ENCODE results near the gene MPLKIP. TPM values are rescaled to one million over a fixed set of nuclear protein-coding genes. Genes with fewer than 3 reads are reported as not detected.

MPLKIP gene
- polyA plus RNA-seq, 2 of the 4 experiments (the other 2 are of a cell fraction) = 32.2 to 46.0 TPM

- no peak for TF ChIP-seq JUNB (IDR thresholded peaks at IDR 0.05)
- TF ChIP-seq ZNF302 (CRISPR knock-in tag; IDR thresholded peaks at IDR 0.05) = no peak
- TF ChIP-seq POLR2AphosphoS2 (conservative IDR thresholded peaks at IDR 0.05; ENCODE audit: low read length) = no peak
- no peak for TF ChIP-seq FOSL2 (IDR thresholded peaks at IDR 0.05)
- no peak for TF ChIP-seq FOSL2 (CRISPR knock-in tag; IDR thresholded peaks at IDR 0.05)
- TF ChIP-seq CHD4 (IDR thresholded peaks at IDR 0.05; ENCODE audit: borderline replicate concordance) = no peak
These were observed 28.1 kb upstream of the MPLKIP start (continued) for GRCh38 chr7:40162516-40162915.

DNA sequence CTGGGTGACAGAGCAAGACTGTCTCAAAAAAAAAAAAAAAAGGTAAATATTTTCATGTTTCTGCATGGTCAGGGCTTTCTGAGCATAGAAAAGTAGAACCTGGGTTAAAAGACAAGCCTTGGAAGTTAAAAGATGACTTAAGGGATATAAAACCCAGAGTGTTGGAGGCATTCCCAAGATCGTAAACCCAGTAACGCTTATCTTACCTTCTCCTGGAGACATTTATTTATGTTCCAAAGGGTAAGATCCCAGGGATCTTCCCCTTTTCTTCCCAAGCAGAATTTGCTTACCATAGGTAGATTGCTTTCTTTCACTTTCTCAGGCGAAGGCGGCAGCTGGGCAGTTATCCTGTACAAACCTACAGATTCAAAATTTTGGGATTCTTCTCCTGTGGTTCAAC is 22.6 kb upstream of the MPLKIP start:
- H3K9me3 ChIP-seq = no peaks in the 10 kb centered on the region
- no peak for DNase-seq (ENCODE audit: low read depth in 1 of 2, low spot score in 1 of 2)
- TF ChIP-seq CEBPB (IDR thresholded peaks at IDR 0.05) = no peak
- no peak for TF ChIP-seq JUNB (IDR thresholded peaks at IDR 0.05)
- TF ChIP-seq FOXS1 (CRISPR knock-in tag; IDR thresholded peaks at IDR 0.05) = no peak
- no peak for TF ChIP-seq HEYL (CRISPR knock-in tag; IDR thresholded peaks at IDR 0.05)
- TF ChIP-seq, protein P1, sequence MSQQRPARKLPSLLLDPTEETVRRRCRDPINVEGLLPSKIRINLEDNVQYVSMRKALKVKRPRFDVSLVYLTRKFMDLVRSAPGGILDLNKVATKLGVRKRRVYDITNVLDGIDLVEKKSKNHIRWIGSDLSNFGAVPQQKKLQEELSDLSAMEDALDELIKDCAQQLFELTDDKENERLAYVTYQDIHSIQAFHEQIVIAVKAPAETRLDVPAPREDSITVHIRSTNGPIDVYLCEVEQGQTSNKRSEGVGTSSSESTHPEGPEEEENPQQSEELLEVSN (IDR thresholded peaks at IDR 0.05; ENCODE audit: borderline replicate concordance, low read depth) = no peak
- no peak for TF ChIP-seq POLR2AphosphoS2 (conservative IDR thresholded peaks at IDR 0.05; ENCODE audit: low read length)
- TF ChIP-seq RAD21 (conservative IDR thresholded peaks at IDR 0.05 in 1 of 2, IDR thresholded peaks at IDR 0.05 in 1 of 2) = no peak
- TF ChIP-seq BHLHE40 (IDR thresholded peaks at IDR 0.05; ENCODE audit: low read depth, low read length) = no peak
- TF ChIP-seq, protein P2, sequence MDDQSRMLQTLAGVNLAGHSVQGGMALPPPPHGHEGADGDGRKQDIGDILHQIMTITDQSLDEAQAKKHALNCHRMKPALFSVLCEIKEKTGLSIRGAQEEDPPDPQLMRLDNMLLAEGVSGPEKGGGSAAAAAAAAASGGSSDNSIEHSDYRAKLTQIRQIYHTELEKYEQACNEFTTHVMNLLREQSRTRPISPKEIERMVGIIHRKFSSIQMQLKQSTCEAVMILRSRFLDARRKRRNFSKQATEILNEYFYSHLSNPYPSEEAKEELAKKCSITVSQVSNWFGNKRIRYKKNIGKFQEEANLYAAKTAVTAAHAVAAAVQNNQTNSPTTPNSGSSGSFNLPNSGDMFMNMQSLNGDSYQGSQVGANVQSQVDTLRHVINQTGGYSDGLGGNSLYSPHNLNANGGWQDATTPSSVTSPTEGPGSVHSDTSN (IDR thresholded peaks at IDR 0.05) = no peak
- no peak for TF ChIP-seq ATOH8 (CRISPR knock-in tag; IDR thresholded peaks at IDR 0.05; ENCODE audit: low read depth)
- no peak for TF ChIP-seq SMC3 (IDR thresholded peaks at IDR 0.05)
- no peak for TF ChIP-seq RCOR1 (IDR thresholded peaks at IDR 0.05; ENCODE audit: low read depth, low read length)
- TF ChIP-seq CHD4 (IDR thresholded peaks at IDR 0.05; ENCODE audit: borderline replicate concordance) = no peak
- no peak for TF ChIP-seq GATA3 (IDR thresholded peaks at IDR 0.05; ENCODE audit: borderline replicate concordance)
- no peak for TF ChIP-seq JUN (IDR thresholded peaks at IDR 0.05)
- no peak for TF ChIP-seq USF2 (IDR thresholded peaks at IDR 0.05)
- TF ChIP-seq RNF2 (IDR thresholded peaks at IDR 0.05; ENCODE audit: borderline replicate concordance, low read depth) = no peak
- ChIA-PET POLR2A (no interaction called here), CTCF (interaction anchor here (0.7 kb wide), 1 partner anchor 1429 kb away, joined by 3 read pairs; no protein-coding TSS in a partner anchor)
- H3K4me2 ChIP-seq = no peak overlapping the region
- no peaks in the 10 kb centered on the region for H3K4me1 ChIP-seq
- 79% methylated on average over 4 of the region's 4 CpGs for WGBS (ENCODE audit: missing lambda C conversion rate)
- no peak overlapping the region for H3K27ac ChIP-seq
- FAIRE-seq = no peak
- no peak overlapping the region for H3K4me3 ChIP-seq
- no peak for ATAC-seq

- FAIRE-seq = no peak
These were observed 17.1 kb upstream of the MPLKIP start for GRCh38 chr7:40151504-40151903.

More at GRCh38 chr7:40151504-40151903, 17.1 kb upstream of the MPLKIP start:
- Histone ChIP-seq H3K4me1 (no peaks in the 10 kb centered on the region), H3K4me3 (no peak overlapping the region), H3K9me3 (no peaks in the 10 kb centered on the region), H3K4me2 (no peak overlapping the region), H3K27ac (no peak overlapping the region)
- ChIA-PET CTCF (interaction anchor here (0.7 to 1.8 kb wide), 3 partner anchors 12 to 50 kb away, joined by 3 to 11 read pairs (median 3); partner anchors contain the start of genes MPLKIP and SUGCT), POLR2A (no interaction called here)
- WGBS (ENCODE audit: missing lambda C conversion rate) = 0% methylated on average over 1 of the region's 1 CpG
- ATAC-seq (no peak; a peak in 1 of 6 replicates), DNase-seq (ENCODE audit: low read depth in 1 of 2, low spot score in 1 of 2) (no peak)
- TF ChIP-seq ZFP36 (IDR thresholded peaks at IDR 0.05; ENCODE audit: borderline replicate concordance, partially characterized antibody) (no peak), BHLHE40 (IDR thresholded peaks at IDR 0.05; ENCODE audit: low read depth, low read length) (no peak), USF2 (IDR thresholded peaks at IDR 0.05) (no peak), CHD2 (IDR thresholded peaks at IDR 0.05; ENCODE audit: low read length, partially characterized antibody) (no peak), HOXB5 (CRISPR knock-in tag; IDR thresholded peaks at IDR 0.05) (no peak), RAD21 (conservative IDR thresholded peaks at IDR 0.05 in 1 of 2, IDR thresholded peaks at IDR 0.05 in 1 of 2) (no peak)

Data from A549 (cell line).